IgD-negative memory B cell (primary cell): ENCODE measurements around the gene UBE2B. TPM values are rescaled to one million over a fixed set of nuclear protein-coding genes. Genes with fewer than 3 reads are reported as not detected.

Experiments
- H3K27ac Mint-ChIP-seq, 3 donors: one replicate each; pipeline ENCODE4 v1.8.0; 2020 to 2022; ENCODE audit warnings: mild to moderate bottlenecking in 3 of 3, mixed read lengths in 3 of 3, moderate library complexity in 1 of 3
- H3K27me3 Mint-ChIP-seq: one replicate; pipeline ENCODE4 v1.8.0; 2021; ENCODE audit warnings: mixed read lengths
- H3K36me3 Mint-ChIP-seq: one replicate; pipeline ENCODE4 v1.8.0; 2020; ENCODE audit warnings: mild to moderate bottlenecking, mixed read lengths
- H3K4me1 Mint-ChIP-seq, 3 donors: one replicate each; pipeline ENCODE4 v1.8.0; 2020 to 2022; ENCODE audit warnings: mixed read lengths in 3 of 3, mild to moderate bottlenecking in 1 of 3
- H3K4me3 Mint-ChIP-seq, 4 donors: one replicate each; pipeline ENCODE4 v1.8.0; 2020 to 2022; ENCODE audit warnings: mild to moderate bottlenecking in 4 of 4, mixed read lengths in 4 of 4, moderate library complexity in 3 of 4
- H3K9me3 Mint-ChIP-seq, 3 donors: one replicate each; pipeline ENCODE4 v1.8.0; 2020 to 2021; ENCODE audit warnings: mixed read lengths in 3 of 3, mild to moderate bottlenecking in 1 of 3
- polyA plus RNA-seq: library from polyadenylated mRNA; unstranded; fragments of 300-500 nt; fragmentation: Illumina TruSeq; gene quantifications from one replicate; pipeline ENCODE4 v1.2.3, GENCODE V29; 2021

UBE2B gene
- polyA plus RNA-seq, 1 donor from 2014 or later, result 65.2 TPM

- peaks cover 15 to 16% (median 15%) of the 10 kb centered on the region in 3 donors for H3K4me1 Mint-ChIP-seq
- H3K27me3 Mint-ChIP-seq, result no peaks in the 10 kb centered on the region
- peak overlapping the region in 2 of 3 donors; percentile 2 to 91 for H3K27ac Mint-ChIP-seq
- no peaks in the 10 kb centered on the region for H3K9me3 Mint-ChIP-seq
- peak overlapping the region in 1 of 4 donors; percentile 32 for H3K4me3 Mint-ChIP-seq
- no peaks in the 10 kb centered on the region for H3K36me3 Mint-ChIP-seq
Observed at GRCh38 chr5:134437847-134438581, 66.6 kb downstream of the UBE2B start.

GRCh38 chr5:134438721-134439123 is 67.4 kb downstream of the UBE2B start:
- peaks cover 15 to 16% (median 15%) of the 10 kb centered on the region in 3 donors for H3K4me1 Mint-ChIP-seq
- H3K36me3 Mint-ChIP-seq, result no peaks in the 10 kb centered on the region
- no peaks in the 10 kb centered on the region for H3K9me3 Mint-ChIP-seq
- no peak overlapping the region for H3K4me3 Mint-ChIP-seq
- H3K27me3 Mint-ChIP-seq, result no peaks in the 10 kb centered on the region
- H3K27ac Mint-ChIP-seq, result peak overlapping the region in 2 of 3 donors; percentile 2 to 41

GRCh38 chr5:134439210-134439654 is 67.9 kb downstream of the UBE2B start:
- Mint-ChIP-seq H3K4me3 (no peak overlapping the region), H3K9me3 (no peaks in the 10 kb centered on the region), H3K27me3 (no peaks in the 10 kb centered on the region), H3K27ac (peak overlapping the region in 1 of 3 donors; percentile 41), H3K36me3 (no peaks in the 10 kb centered on the region), H3K4me1 (peaks cover 15 to 16% (median 15%) of the 10 kb centered on the region in 3 donors)

- no peaks in the 10 kb centered on the region for H3K9me3 Mint-ChIP-seq
- no peaks in the 10 kb centered on the region for H3K36me3 Mint-ChIP-seq
- H3K27me3 Mint-ChIP-seq, result peaks cover 3% of the 10 kb centered on the region
- peak overlapping the region in 1 of 3 donors; percentile 14 for H3K27ac Mint-ChIP-seq
- peaks cover 19 to 22% (median 20%) of the 10 kb centered on the region in 3 donors for H3K4me1 Mint-ChIP-seq
- no peak overlapping the region for H3K4me3 Mint-ChIP-seq
Observed at GRCh38 chr5:134440201-134440755, 68.9 kb downstream of the UBE2B start.

Other genes starting within 250 kb of the UBE2B start
- gene SKP1, start 194.6 kb upstream of the UBE2B start, polyA plus RNA-seq, result 875 TPM
- gene PPP2CA, start 145.5 kb upstream of the UBE2B start, polyA plus RNA-seq, result 215 TPM
- gene CDKL3, start 4.4 kb upstream of the UBE2B start, polyA plus RNA-seq, result 0.81 TPM
- 32.8 TPM for gene CDKN2AIPNL, start 40.3 kb downstream of the UBE2B start, polyA plus RNA-seq
- gene JADE2, start 154.1 kb downstream of the UBE2B start, polyA plus RNA-seq, result 46.7 TPM